ENCODE results near the gene NOD1.

DNA sequence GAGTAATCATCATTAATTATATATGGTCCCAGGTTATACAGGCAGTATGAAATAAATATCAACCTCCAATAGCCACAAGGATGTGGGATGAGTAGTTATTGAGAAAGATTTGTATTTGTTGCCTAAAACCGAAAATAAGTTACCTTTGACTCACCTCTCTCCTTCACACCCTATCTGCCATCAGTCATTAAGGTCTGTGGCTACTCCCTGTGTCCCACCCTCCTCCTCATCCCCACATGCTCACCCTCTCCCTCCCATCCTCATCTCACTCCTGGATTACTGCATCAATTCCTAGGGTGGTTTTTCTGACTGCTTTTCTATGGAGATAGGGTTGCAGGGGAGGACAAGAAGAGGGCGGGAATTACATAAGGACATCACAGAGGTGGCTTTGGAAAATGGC is 35.2 kb upstream of the NOD1 start:
- TF ChIP-seq, protein P1, sequence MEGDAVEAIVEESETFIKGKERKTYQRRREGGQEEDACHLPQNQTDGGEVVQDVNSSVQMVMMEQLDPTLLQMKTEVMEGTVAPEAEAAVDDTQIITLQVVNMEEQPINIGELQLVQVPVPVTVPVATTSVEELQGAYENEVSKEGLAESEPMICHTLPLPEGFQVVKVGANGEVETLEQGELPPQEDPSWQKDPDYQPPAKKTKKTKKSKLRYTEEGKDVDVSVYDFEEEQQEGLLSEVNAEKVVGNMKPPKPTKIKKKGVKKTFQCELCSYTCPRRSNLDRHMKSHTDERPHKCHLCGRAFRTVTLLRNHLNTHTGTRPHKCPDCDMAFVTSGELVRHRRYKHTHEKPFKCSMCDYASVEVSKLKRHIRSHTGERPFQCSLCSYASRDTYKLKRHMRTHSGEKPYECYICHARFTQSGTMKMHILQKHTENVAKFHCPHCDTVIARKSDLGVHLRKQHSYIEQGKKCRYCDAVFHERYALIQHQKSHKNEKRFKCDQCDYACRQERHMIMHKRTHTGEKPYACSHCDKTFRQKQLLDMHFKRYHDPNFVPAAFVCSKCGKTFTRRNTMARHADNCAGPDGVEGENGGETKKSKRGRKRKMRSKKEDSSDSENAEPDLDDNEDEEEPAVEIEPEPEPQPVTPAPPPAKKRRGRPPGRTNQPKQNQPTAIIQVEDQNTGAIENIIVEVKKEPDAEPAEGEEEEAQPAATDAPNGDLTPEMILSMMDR (IDR thresholded peaks at IDR 0.05), result no peak
- no peak for TF ChIP-seq POLR2A (IDR thresholded peaks at IDR 0.05)
